Muscle of leg (tissue), 11 donors: ENCODE measurements around the gene SLC2A1. TPM values are rescaled to one million over a fixed set of nuclear protein-coding genes. Genes with fewer than 3 reads are reported as not detected.
"Not testable (repeated sequence)": the region's sequence is repeated elsewhere in the genome, so short reads cannot be mapped to it uniquely, and the experiment has no call there.

ENCODE experiments used
- DNase-seq: peaks from one replicate; pipeline ENCODE4 v3.0.0; 2013
- H3K27ac ChIP-seq: one replicate; pipeline ENCODE4 v1.5.1; 2013; ENCODE audit warnings: mild to moderate bottlenecking, low read length, control low read depth
- H3K27me3 ChIP-seq: one replicate; pipeline ENCODE4 v1.6.1; 2013; ENCODE audit warnings: low read length; ENCODE audit not compliant: control insufficient read depth, insufficient read depth
- H3K36me3 ChIP-seq: one replicate; pipeline ENCODE4 v1.6.1; 2013; ENCODE audit warnings: low read length; ENCODE audit not compliant: control insufficient read depth, insufficient read depth
- H3K4me1 ChIP-seq: one replicate; pipeline ENCODE4 v1.6.1; 2013; ENCODE audit warnings: low read length; ENCODE audit not compliant: control insufficient read depth, insufficient read depth
- H3K4me3 ChIP-seq: one replicate; pipeline ENCODE4 v1.5.1; 2013; ENCODE audit warnings: low read length, control low read depth
- H3K9me3 ChIP-seq: replicated peaks from 2 replicates; pipeline ENCODE4 v1.6.1; 2013; ENCODE audit warnings: low read depth, low read length; ENCODE audit not compliant: control insufficient read depth
- WGBS: methylation state at CpG from one replicate; pipeline ENCODE4 v1.1.5; 2013; ENCODE audit warnings: missing lambda C conversion rate; ENCODE audit not compliant: insufficient coverage; 5-methylcytosine and 5-hydroxymethylcytosine counted together
- polyA plus RNA-seq, 8 donors: library from polyadenylated mRNA; unstranded; fragments of 120-200 nt; gene quantifications; one replicate each; pipeline versions ENCODE4 v1.2.1 to v1.2.3, GENCODE V29; 2013; ENCODE audit warnings: inconsistent platforms in 1 of 8, low replicate concordance in 1 of 8; ENCODE audit not compliant: insufficient read length in 8 of 8, insufficient read depth in 1 of 8
- total RNA-seq: library from RNA; stranded (reverse); fragments of 120-200 nt; gene quantifications from one replicate; pipeline ENCODE4 v1.2.4, GENCODE V29; 2013

Gene SLC2A1
- total and polyA plus RNA-seq, 9 donors, result 15.9 to 43.7 (median 18.6) TPM

GRCh38 chr1:42899960-42900359 is 58.7 kb downstream of the SLC2A1 start:
- not testable (repeated sequence) for H3K27ac ChIP-seq, H3K4me3 ChIP-seq, H3K4me1 ChIP-seq, DNase-seq, H3K36me3 ChIP-seq, H3K27me3 ChIP-seq, H3K9me3 ChIP-seq
- no CpG with 5 or more reads among the region's 4 CpGs for WGBS

DNA sequence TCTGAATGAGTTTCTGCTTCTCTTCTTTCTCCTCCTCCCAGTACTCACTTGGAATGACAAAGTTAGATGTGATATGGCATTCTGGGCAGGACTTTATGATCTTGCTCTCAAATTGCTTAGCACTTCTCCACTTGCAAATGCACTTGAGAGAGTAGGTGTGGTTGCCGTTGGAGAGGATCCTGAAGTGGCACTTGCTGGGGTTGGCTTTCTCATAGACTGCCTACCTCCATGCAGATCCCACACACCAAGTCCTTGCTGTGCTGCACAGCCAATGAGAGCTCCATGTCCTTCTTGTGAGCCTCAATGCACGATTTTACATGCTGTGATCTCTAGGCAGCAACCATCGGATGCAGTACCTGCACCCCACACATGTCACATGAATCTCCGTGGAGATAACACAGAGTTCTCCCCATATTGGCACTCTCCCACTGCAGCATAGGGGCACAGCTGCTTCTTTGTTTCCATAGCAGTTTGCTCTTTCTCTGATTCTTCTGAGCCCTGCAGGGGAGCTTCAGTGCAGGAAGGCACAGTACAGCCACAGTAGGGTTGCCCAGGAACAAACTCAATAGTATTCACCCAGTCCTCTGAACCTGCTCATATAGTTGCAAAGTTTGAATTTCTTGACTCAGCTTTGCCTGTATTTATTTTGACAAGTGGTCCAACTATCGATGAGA is 67.1 kb downstream of the SLC2A1 start:
- Histone ChIP-seq H3K4me1 (no peaks in the 10 kb centered on the region), H3K9me3 (no peaks in the 10 kb centered on the region), H3K27me3 (no peaks in the 10 kb centered on the region), H3K4me3 (no peak overlapping the region), H3K36me3 (no peaks in the 10 kb centered on the region), H3K27ac (no peak overlapping the region)
- DNase-seq, result no peak
- 66% methylated on average over 4 of the region's 5 CpGs for WGBS

DNA sequence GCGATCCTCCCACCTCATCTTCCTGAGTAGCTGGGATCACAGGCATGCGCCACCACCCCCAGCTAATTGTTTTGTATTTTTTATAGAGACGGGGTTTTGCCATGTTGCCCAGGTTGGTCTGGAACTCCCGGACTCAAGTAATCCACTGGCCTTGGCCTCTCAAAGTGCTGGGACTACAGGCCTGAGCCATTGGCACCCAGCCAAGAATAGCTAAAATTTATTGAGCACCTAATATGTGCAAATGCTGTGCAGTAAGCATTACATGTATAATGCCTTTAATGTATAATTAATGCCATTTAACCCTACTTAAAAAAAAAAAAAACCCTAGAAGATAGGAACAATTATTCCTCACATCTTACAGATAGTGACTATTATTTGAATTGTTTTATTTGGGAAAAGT is 69.4 kb downstream of the SLC2A1 start:
- H3K27ac ChIP-seq, result no peak overlapping the region
- DNase-seq, result no peak
- no peak overlapping the region for H3K4me3 ChIP-seq
- H3K27me3 ChIP-seq, result no peaks in the 10 kb centered on the region
- no CpG with 5 or more reads among the region's 4 CpGs for WGBS
- H3K4me1 ChIP-seq, result no peaks in the 10 kb centered on the region
- no peaks in the 10 kb centered on the region for H3K9me3 ChIP-seq
- no peaks in the 10 kb centered on the region for H3K36me3 ChIP-seq

- no peaks in the 10 kb centered on the region for H3K4me1 ChIP-seq
Observed at GRCh38 chr1:42888013-42888633, 70.5 kb downstream of the SLC2A1 start.

DNA sequence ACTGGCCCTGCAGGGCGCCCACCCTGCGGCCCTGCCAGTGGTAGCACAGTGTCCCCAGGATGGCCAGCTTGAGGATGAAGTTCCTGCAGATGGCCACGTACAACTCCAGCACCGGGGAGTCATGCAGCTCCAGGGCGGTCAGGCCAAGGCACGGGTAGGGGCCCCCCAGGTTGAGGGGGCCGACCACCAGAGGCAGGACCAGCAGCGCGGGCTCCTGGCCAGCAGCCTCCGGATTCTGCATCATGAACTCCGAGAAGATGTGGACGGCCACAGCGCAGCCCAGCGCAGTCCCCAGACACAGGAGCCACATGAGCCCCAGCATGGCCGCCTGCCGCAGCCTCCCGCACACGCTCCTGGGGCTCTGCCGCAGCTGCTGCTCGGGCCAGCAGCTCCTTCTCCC is 71.3 kb downstream of the SLC2A1 start:
- no peak for DNase-seq
- no peak overlapping the region for H3K4me3 ChIP-seq
- H3K9me3 ChIP-seq, result no peaks in the 10 kb centered on the region
- H3K27me3 ChIP-seq, result no peaks in the 10 kb centered on the region
- 95% methylated on average over 20 of the region's 20 CpGs for WGBS
- no peak overlapping the region for H3K27ac ChIP-seq
- H3K4me1 ChIP-seq, result no peaks in the 10 kb centered on the region
- no peaks in the 10 kb centered on the region for H3K36me3 ChIP-seq

More at GRCh38 chr1:42888013-42888633, 70.5 kb downstream of the SLC2A1 start:
- no peaks in the 10 kb centered on the region for H3K9me3 ChIP-seq
- H3K4me3 ChIP-seq, result no peak overlapping the region
- no peak overlapping the region for H3K27ac ChIP-seq
- no peaks in the 10 kb centered on the region for H3K27me3 ChIP-seq
- DNase-seq, result no peak
- no peaks in the 10 kb centered on the region for H3K36me3 ChIP-seq
- 88% methylated on average over 29 of the region's 31 CpGs for WGBS

GRCh38 chr1:42886800-42887199 is 71.9 kb downstream of the SLC2A1 start:
- DNase-seq, result no peak
- no peak overlapping the region for H3K4me3 ChIP-seq
- H3K27ac ChIP-seq, result no peak overlapping the region
- H3K36me3 ChIP-seq, result no peaks in the 10 kb centered on the region
- no peaks in the 10 kb centered on the region for H3K4me1 ChIP-seq
- H3K27me3 ChIP-seq, result no peaks in the 10 kb centered on the region
- H3K9me3 ChIP-seq, result no peaks in the 10 kb centered on the region
- 81% methylated on average over 20 of the region's 21 CpGs for whole genome bisulfite sequencing

GRCh38 chr1:42886046-42886739 is 72.5 kb downstream of the SLC2A1 start:
- Histone ChIP-seq H3K9me3 (no peaks in the 10 kb centered on the region), H3K36me3 (no peaks in the 10 kb centered on the region), H3K4me1 (no peaks in the 10 kb centered on the region), H3K27me3 (no peaks in the 10 kb centered on the region), H3K27ac (no peak overlapping the region), H3K4me3 (no peak overlapping the region)
- no peak for DNase-seq
- WGBS, result 82% methylated on average over 5 of the region's 16 CpGs

DNA sequence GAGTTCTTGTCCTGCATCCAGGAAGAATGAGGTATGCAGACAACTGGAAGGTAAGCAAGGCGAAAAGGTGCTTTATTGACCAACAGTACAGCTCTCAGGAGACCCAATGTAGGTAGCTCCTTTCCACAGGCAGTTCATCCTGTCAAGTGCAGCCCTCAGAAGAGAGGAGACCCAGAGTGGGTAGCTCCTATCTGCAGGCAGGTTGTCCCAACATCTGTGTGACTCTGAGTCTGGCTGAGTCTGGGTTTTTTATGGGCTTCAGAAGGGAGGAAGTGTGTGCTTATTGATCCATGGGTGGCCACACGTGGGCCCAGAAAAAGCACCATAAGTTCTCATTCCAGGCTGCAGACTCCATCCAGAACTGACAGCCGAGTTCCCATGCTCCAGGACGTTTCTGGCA is 78.3 kb downstream of the SLC2A1 start:
- DNase-seq, result no peak
- no peak overlapping the region for H3K4me3 ChIP-seq
- no peaks in the 10 kb centered on the region for H3K4me1 ChIP-seq
- no peaks in the 10 kb centered on the region for H3K36me3 ChIP-seq
- no peak overlapping the region for H3K27ac ChIP-seq
- WGBS, result 66% methylated on average over 4 of the region's 4 CpGs
- H3K9me3 ChIP-seq, result no peaks in the 10 kb centered on the region
- H3K27me3 ChIP-seq, result peaks cover 5% of the 10 kb centered on the region

- Histone ChIP-seq H3K4me3 (no peak overlapping the region), H3K36me3 (no peaks in the 10 kb centered on the region), H3K27me3 (peaks cover 5% of the 10 kb centered on the region), H3K27ac (no peak overlapping the region), H3K4me1 (no peaks in the 10 kb centered on the region), H3K9me3 (no peaks in the 10 kb centered on the region)
- WGBS, result 58% methylated on average over 2 of the region's 2 CpGs
- no peak for DNase-seq
Observed at GRCh38 chr1:42877380-42877779, 81.3 kb downstream of the SLC2A1 start.

- Histone ChIP-seq H3K9me3 (no peaks in the 10 kb centered on the region), H3K4me3 (no peak overlapping the region), H3K27me3 (peaks cover 5% of the 10 kb centered on the region), H3K27ac (no peak overlapping the region), H3K36me3 (no peaks in the 10 kb centered on the region), H3K4me1 (no peaks in the 10 kb centered on the region)
- no peak for DNase-seq
Observed at GRCh38 chr1:42876009-42876408, 82.7 kb downstream of the SLC2A1 start.
